ENCODE results near the gene ABCB9.
"Not testable (repeated sequence)": the region's sequence is repeated elsewhere in the genome, so short reads cannot be mapped to it uniquely, and the experiment has no call there.

Gene ABCB9

GRCh38 chr12:122895320-122895703 lies 71.0 kb downstream of the ABCB9 start:
- no peak for DNase-seq (ENCODE audit: low read depth)

GRCh38 chr12:122894193-122895121 lies 71.8 kb downstream of the ABCB9 start:
- DNase-seq (ENCODE audit: low read depth), result no peak

GRCh38 chr12:122893208-122894153 lies 72.8 kb downstream of the ABCB9 start:
- no peak for DNase-seq (ENCODE audit: low read depth)

- not testable (repeated sequence) for DNase-seq (ENCODE audit: low read depth)
Observed at GRCh38 chr12:122892724-122893123, 73.5 kb downstream of the ABCB9 start.

- no peak for DNase-seq (ENCODE audit: low read depth)
Observed at GRCh38 chr12:122891661-122892525, 74.4 kb downstream of the ABCB9 start.

- no peak for DNase-seq (ENCODE audit: low read depth)
Observed at GRCh38 chr12:122889761-122890520, 76.3 kb downstream of the ABCB9 start.

GRCh38 chr12:122888232-122888752 lies 78.0 kb downstream of the ABCB9 start:
- no peak for DNase-seq (ENCODE audit: low read depth)

GRCh38 chr12:122887819-122888212 lies 78.4 kb downstream of the ABCB9 start:
- DNase-seq (ENCODE audit: low read depth), result no peak

GRCh38 chr12:122886851-122887818 lies 79.1 kb downstream of the ABCB9 start:
- DNase-seq (ENCODE audit: low read depth), result no peak

- no peak for DNase-seq (ENCODE audit: low read depth)
Observed at GRCh38 chr12:122886161-122886560, 80.1 kb downstream of the ABCB9 start.

- DNase-seq (ENCODE audit: low read depth), result no peak
Observed at GRCh38 chr12:122884860-122885259, 81.4 kb downstream of the ABCB9 start.

- DNase-seq (ENCODE audit: low read depth), result no peak
Observed at GRCh38 chr12:122884091-122884826, 82.0 kb downstream of the ABCB9 start.

- no peak for DNase-seq (ENCODE audit: low read depth)
Observed at GRCh38 chr12:122882908-122883558, 83.2 kb downstream of the ABCB9 start.

- no peak for DNase-seq (ENCODE audit: low read depth)
Observed at GRCh38 chr12:122880668-122881067, 85.6 kb downstream of the ABCB9 start.

- DNase-seq (ENCODE audit: low read depth), result no peak
Observed at GRCh38 chr12:122880155-122880667, 86.1 kb downstream of the ABCB9 start.
